ENCODE measurements around the gene CRMP1. TPM values are rescaled to one million over a fixed set of nuclear protein-coding genes. Genes with fewer than 3 reads are reported as not detected.

The CRMP1 gene
- total RNA-seq, 1 donor = not detected

DNA sequence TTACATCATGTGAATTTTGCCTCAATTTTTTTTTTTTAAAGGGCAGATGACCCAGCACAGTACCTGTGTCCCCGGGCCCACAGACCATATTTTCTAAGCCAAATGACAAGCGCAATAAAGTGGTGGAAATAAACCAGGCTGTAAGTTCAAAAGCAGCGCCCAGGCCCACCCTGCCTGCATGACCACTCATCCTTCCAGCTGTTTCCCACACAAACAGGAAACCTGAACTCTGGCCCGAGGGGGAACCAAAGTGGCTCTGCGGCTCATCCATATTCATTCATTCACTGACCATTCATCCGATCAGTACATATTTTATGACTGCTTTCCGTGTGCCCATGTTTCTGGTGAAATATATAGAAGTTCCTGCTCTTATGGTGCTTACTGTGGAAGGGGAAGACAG lies 33.7 kb upstream of the CRMP1 start:
- no peak for DNase-seq (ENCODE audit: low read depth)
- TF ChIP-seq, protein P1, sequence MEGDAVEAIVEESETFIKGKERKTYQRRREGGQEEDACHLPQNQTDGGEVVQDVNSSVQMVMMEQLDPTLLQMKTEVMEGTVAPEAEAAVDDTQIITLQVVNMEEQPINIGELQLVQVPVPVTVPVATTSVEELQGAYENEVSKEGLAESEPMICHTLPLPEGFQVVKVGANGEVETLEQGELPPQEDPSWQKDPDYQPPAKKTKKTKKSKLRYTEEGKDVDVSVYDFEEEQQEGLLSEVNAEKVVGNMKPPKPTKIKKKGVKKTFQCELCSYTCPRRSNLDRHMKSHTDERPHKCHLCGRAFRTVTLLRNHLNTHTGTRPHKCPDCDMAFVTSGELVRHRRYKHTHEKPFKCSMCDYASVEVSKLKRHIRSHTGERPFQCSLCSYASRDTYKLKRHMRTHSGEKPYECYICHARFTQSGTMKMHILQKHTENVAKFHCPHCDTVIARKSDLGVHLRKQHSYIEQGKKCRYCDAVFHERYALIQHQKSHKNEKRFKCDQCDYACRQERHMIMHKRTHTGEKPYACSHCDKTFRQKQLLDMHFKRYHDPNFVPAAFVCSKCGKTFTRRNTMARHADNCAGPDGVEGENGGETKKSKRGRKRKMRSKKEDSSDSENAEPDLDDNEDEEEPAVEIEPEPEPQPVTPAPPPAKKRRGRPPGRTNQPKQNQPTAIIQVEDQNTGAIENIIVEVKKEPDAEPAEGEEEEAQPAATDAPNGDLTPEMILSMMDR (IDR thresholded peaks at IDR 0.05; ENCODE audit: insufficient read depth, low read length) = no peak
- no peak overlapping the region for H3K4me3 ChIP-seq (ENCODE audit: low read depth, low read length)

DNA sequence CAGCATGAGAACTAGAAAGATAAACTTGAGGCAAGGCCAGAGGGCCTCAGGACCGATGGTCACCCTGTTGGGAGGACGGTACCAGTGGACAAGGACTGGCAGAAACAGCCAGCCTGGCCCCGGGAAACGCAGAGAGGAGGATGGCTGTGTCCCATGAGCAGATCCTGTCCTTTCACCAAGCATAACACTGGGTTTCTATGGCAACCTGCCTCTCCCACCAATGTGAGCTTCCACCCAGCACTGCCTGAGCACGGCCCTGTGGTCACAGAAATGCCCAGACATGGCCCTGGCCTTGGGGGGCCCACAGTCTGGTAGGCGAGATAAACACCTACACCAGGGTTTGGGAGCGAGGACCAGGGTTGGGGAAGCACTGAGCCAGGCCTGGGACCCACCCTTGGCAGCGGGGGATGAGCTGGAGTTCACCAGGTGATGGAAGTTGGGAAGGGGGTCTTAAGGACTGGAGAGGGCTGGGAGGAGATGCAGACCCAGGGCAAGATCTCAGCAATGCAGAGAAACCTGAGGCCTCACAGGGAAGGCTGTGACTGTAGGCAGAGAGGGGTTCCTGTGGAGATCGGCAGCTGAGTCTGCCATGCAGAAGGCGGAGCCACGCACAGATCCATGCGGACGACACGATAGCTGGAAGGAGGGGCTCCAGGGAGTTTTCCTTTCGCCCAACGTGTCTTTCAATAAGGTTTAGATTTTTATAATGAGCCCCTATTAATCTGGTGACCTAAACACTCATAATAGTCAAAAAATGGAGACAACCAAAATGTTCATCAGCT lies 32.7 kb upstream of the CRMP1 start:
- TF ChIP-seq, protein P1 (IDR thresholded peaks at IDR 0.05; ENCODE audit: insufficient read depth, low read length) = no peak
- DNase-seq (ENCODE audit: low read depth) = no peak

DNA sequence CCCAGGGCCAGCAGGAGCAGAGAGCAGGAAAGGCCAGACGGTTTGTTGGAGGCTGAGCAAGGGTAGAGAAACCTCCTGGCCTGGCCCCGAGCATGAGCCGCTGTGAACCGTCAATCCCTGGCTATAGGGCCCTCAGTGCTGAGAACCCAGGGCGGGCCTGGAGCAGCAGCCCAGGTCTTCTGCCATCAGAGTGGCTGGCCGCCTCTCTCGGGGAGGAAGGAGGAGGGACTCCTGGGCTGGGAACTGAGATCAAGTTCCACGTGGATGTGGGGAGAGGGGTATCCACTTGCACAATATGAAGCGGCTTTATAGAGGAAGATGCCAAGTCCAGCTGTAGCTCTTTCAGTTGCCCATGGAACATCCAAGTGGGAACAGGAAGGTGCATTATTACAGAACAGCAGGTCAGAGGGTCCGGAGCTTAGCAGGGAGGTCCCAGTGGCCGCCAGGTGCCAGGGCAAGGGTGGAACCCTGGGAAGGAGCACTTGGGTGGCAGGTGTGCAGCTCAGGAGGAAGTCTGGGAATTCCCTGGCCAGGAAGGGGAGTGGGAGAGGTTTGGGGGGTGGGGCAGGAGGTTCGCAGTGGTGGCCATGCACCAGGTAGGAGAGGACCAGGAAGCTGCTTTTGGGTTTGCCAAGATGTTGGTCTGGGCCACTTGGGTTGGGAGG lies 31.7 kb upstream of the CRMP1 start:
- TF ChIP-seq, protein P1 (IDR thresholded peaks at IDR 0.05; ENCODE audit: insufficient read depth, low read length) = no peak
- H3K4me3 ChIP-seq (ENCODE audit: low read depth, low read length) = no peak overlapping the region
- DNase-seq (ENCODE audit: low read depth) = no peak

More for the DNA sequence above, 32.7 kb upstream of the CRMP1 start:
- no peak overlapping the region for H3K4me3 ChIP-seq (ENCODE audit: low read depth, low read length)

DNA sequence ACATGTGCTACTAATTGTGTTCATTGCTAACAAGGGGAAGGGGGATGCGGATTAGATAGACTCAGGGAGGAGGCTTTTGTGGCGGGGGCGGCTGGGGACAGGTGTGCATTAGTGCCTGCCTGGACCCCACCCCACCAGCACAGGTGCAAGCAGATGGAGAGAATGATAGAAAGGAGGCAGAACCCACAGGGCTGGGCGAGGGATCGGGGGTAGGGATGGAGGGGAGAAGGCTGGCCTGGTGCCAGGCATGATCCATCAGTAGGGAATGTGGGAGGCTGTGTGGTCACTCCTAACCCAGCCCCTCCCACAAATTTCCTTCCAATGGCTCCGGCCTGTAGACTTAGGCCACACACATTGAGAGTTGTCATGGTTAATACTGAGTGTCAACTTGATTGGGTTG lies 30.5 kb upstream of the CRMP1 start:
- no peak overlapping the region for H3K4me3 ChIP-seq (ENCODE audit: low read depth, low read length)
- TF ChIP-seq, protein P1 (IDR thresholded peaks at IDR 0.05; ENCODE audit: insufficient read depth, low read length) = no peak
- DNase-seq (ENCODE audit: low read depth) = no peak

DNA sequence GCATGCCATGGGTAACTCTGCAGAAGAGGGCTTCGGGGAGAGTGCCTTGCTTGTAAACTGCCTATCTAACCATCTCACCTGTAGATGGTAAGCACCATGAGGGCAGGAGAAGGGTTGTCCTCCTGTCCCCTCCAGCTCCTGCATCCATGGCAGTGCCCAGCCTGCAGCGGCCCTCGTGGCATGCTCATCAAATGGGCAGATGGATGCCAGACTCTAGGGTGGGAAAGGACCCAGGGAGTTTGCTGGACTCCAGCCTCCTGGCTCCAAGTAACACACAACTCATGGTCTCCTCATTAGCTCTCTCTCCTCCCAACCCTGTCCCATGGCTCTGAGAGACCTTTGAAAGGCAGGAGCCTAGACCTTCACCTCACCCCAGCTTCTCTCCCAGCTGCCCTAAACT lies 29.7 kb upstream of the CRMP1 start:
- TF ChIP-seq, protein P1 (IDR thresholded peaks at IDR 0.05; ENCODE audit: insufficient read depth, low read length) = no peak
- H3K4me3 ChIP-seq (ENCODE audit: low read depth, low read length) = no peak overlapping the region
- no peak for DNase-seq (ENCODE audit: low read depth)

DNA sequence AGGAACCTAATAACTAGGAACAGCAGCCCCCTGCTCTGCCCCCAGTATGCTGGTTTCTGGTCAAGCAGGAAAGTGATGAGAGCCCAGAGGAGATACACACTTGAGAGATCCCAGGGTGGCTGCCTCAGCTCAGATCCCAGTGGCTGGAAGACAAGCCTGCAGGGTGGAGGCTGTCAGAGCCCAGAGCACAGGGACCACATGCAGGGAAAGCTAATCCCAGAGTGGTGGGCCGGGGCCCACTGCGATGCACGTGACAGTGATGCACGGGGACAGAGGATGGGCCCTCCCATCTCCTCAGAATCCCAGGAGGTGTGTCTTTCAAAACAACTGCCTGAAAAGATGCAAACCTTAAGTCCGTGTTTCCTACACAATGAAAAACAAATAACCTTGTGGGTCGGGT lies 29.1 kb upstream of the CRMP1 start:
- no peak overlapping the region for H3K4me3 ChIP-seq (ENCODE audit: low read depth, low read length)
- TF ChIP-seq, protein P1 (IDR thresholded peaks at IDR 0.05; ENCODE audit: insufficient read depth, low read length) = no peak
- no peak for DNase-seq (ENCODE audit: low read depth)
